ENCODE data around the gene NPIPB2.

DNA sequence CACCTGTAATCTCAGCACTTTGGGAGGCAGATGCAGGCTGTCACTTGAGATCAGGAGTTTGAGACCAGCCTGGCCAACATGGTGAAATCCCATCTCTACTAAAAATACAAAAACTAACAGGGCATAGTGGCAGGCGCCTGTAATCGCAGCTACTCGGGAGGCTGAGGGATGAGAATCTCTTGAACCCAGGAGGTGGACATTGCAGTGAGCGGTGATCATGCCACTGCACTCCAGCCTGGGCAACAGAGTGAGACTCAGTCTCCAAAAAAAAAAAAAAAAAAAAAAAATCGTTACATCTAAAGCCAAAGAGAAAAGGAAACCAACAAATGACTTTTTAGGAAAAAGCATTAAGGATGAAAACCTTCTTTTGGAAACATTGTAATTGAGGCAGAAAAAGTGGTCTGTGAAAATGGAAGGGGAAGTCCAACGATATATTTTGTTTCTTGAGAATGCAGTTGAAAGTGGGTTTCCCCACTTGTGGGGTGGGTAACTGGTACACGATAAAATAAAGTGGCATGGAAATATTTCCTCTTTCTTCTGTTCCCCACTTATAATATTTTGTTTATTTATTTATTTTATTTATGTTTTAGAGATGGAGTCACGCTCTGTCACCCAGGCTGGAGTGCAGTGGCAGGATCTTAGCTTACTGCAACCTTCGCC lies 37.3 kb upstream of the NPIPB2 start:
- TF ChIP-seq EZH2 (IDR thresholded peaks at IDR 0.05; ENCODE audit: low read depth, low read length, severe bottlenecking), result no peak
- TF ChIP-seq, protein P1, sequence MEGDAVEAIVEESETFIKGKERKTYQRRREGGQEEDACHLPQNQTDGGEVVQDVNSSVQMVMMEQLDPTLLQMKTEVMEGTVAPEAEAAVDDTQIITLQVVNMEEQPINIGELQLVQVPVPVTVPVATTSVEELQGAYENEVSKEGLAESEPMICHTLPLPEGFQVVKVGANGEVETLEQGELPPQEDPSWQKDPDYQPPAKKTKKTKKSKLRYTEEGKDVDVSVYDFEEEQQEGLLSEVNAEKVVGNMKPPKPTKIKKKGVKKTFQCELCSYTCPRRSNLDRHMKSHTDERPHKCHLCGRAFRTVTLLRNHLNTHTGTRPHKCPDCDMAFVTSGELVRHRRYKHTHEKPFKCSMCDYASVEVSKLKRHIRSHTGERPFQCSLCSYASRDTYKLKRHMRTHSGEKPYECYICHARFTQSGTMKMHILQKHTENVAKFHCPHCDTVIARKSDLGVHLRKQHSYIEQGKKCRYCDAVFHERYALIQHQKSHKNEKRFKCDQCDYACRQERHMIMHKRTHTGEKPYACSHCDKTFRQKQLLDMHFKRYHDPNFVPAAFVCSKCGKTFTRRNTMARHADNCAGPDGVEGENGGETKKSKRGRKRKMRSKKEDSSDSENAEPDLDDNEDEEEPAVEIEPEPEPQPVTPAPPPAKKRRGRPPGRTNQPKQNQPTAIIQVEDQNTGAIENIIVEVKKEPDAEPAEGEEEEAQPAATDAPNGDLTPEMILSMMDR (IDR thresholded peaks at IDR 0.05; ENCODE audit: control extremely low read depth in 1 of 3, insufficient read depth in 1 of 3, low read depth in 1 of 3, low read length in 3 of 3), result no peak
- TF ChIP-seq YY1 (IDR thresholded peaks at IDR 0.05; ENCODE audit: low read depth, low read length), result no peak
- TF ChIP-seq NRF1 (IDR thresholded peaks at IDR 0.05; ENCODE audit: low read depth, low read length), result no peak
- no peak for TF ChIP-seq POLR2A (IDR thresholded peaks at IDR 0.05; ENCODE audit: control extremely low read depth in 1 of 2, low read depth in 2 of 2, low read length in 2 of 2)
- no peak for TF ChIP-seq POLR2AphosphoS5 (IDR thresholded peaks at IDR 0.05; ENCODE audit: low read depth, low read length)
- TF ChIP-seq TAF1 (IDR thresholded peaks at IDR 0.05; ENCODE audit: low read depth, low read length), result no peak
- TF ChIP-seq BRCA1 (IDR thresholded peaks at IDR 0.05; ENCODE audit: low read depth, low read length), result no peak
- TF ChIP-seq KDM1A (IDR thresholded peaks at IDR 0.05; ENCODE audit: borderline replicate concordance, low read length), result no peak
- TF ChIP-seq TEAD4 (IDR thresholded peaks at IDR 0.05; ENCODE audit: low read depth, low read length), result no peak
- no peak for TF ChIP-seq CHD2 (IDR thresholded peaks at IDR 0.05; ENCODE audit: low read length)

All from H1 (cell line).